Subcutaneous adipose tissue (tissue), 4 donors: ENCODE data around the gene BCL7B. TPM values are rescaled to one million over a fixed set of nuclear protein-coding genes. Genes with fewer than 3 reads are reported as not detected.

Experiments
- CTCF ChIP-seq: fragments of 450-650 bp; IDR thresholded peaks from one replicate; pipeline ENCODE4 v1.5.1; 2016; ENCODE audit warnings: low read depth, mild to moderate bottlenecking, control low read depth, antibody characterized with exemption, moderate library complexity
- total RNA-seq, 4 donors: library from RNA; depleted of rRNA; stranded (reverse); fragments of >200 nt; gene quantifications; one replicate each; pipeline ENCODE4 v1.1.0, GENCODE V29; 2016

BCL7B gene
- total RNA-seq, 4 donors from 2014 or later, result 61.0 to 91.4 (median 69.0) TPM

GRCh38 chr7:73512018-73512780 is 45.3 kb downstream of the BCL7B start:
- no peak for TF ChIP-seq CTCF

GRCh38 chr7:73509463-73509862 is 48.0 kb downstream of the BCL7B start:
- no peak for TF ChIP-seq CTCF

GRCh38 chr7:73507556-73507955 is 49.9 kb downstream of the BCL7B start:
- TF ChIP-seq CTCF, result no peak

GRCh38 chr7:73504920-73505319 is 52.6 kb downstream of the BCL7B start:
- TF ChIP-seq CTCF, result no peak

- no peak for TF ChIP-seq CTCF
Observed at GRCh38 chr7:73504017-73504416, 53.5 kb downstream of the BCL7B start.

- no peak for TF ChIP-seq CTCF
Observed at GRCh38 chr7:73503229-73503628, 54.3 kb downstream of the BCL7B start.

- TF ChIP-seq CTCF, result no peak
Observed at GRCh38 chr7:73496626-73497025, 60.9 kb downstream of the BCL7B start.
